ENCODE data around the gene C14orf119.

- TF ChIP-seq SIX5 (IDR thresholded peaks at IDR 0.05; ENCODE audit: borderline replicate concordance in 1 of 2, insufficient read depth in 1 of 2, low read depth in 1 of 2, low read length in 2 of 2) (no peak), ZBTB9 (CRISPR knock-in tag; IDR thresholded peaks at IDR 0.05) (no peak), FOXM1 (IDR thresholded peaks at IDR 0.05; ENCODE audit: low read depth) (peak; percentile 93), FOXM1 (CRISPR knock-in tag; IDR thresholded peaks at IDR 0.05; ENCODE audit: low read depth) (no peak), RFX5 (IDR thresholded peaks at IDR 0.05; ENCODE audit: low read depth, low read length) (no peak), MAX (CRISPR knock-in tag; IDR thresholded peaks at IDR 0.05) (peak; percentile 60), SREBF2 (CRISPR knock-in tag; IDR thresholded peaks at IDR 0.05) (no peak), ZNF583 (CRISPR knock-in tag; IDR thresholded peaks at IDR 0.05) (peak; percentile 90), SP2 (IDR thresholded peaks at IDR 0.05; ENCODE audit: extremely low read depth, low read depth, low read length, poor library complexity, severe bottlenecking) (no peak), TBP (optimal IDR thresholded peaks at IDR 0.05; ENCODE audit: low read depth, low read length) (no peak), EZH2 (IDR thresholded peaks at IDR 0.05; ENCODE audit: borderline replicate concordance, low read depth, low read length) (no peak; the same call in 1 of the 2 replicates), KDM1A (IDR thresholded peaks at IDR 0.05) (peak; percentile 99), ZNF449 (CRISPR knock-in tag; IDR thresholded peaks at IDR 0.05) (no peak), SNRNP70 (optimal IDR thresholded peaks at IDR 0.05; ENCODE audit: low read depth, low read length) (no peak)
Measured at GRCh38 chr14:23146351-23146910, 51.1 kb downstream of the C14orf119 start.

Data from K562 (cell line).